HG03064 (cell line): ENCODE data around the gene GPR18.

Source experiments
- ATAC-seq: cut with Tn5 transposase; IDR thresholded peaks from one replicate; pipeline ENCODE4 v1.9.1; 2021; ENCODE audit warnings: low read depth; ENCODE audit not compliant: unreplicated experiment

GPR18 gene

DNA sequence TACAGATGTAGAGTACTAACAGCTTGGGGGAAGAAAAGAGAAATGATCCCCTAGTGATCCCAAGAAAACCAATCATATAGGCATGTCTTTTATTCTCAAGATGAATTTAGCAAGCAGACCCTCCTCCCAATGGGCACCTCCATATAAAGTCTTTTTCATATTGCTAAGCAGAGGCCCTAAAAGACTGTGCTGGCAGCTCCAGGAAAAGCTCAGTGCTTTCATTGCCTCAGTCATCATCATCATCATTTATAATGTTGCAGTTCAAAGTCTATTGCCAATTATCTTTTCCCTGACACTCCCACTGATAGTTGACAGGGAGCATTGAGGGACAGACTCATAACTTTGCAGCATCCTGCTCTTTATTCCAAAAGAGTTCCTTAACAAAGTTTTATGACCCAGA, 36.0 kb upstream of the GPR18 start:
- no peak for ATAC-seq

GRCh38 chr13:99293178-99293577, 35.0 kb upstream of the GPR18 start:
- ATAC-seq: no peak

GRCh38 chr13:99290894-99291293, 32.7 kb upstream of the GPR18 start:
- ATAC-seq: no peak

- no peak for ATAC-seq
Observed at GRCh38 chr13:99289674-99290337, 31.6 kb upstream of the GPR18 start.

DNA sequence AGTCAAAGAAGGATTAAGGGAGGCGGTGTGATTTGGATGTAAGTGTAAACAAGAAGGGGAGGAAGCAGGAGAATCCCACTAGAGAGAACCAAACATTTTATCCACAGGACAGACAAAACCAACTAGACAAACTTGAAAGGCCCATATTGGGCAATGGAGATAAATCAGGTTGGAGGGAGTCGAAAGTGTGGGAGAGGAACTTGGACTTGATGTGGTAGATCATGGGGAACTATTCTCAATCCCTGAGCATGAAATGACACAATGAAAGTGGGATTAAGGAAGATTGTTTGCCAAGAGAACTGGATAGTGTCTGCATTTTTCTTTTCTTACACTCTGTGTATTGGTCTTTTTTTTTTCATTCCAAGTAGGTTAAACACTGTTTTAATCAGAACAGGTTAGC, 31.1 kb upstream of the GPR18 start:
- no peak for ATAC-seq

DNA sequence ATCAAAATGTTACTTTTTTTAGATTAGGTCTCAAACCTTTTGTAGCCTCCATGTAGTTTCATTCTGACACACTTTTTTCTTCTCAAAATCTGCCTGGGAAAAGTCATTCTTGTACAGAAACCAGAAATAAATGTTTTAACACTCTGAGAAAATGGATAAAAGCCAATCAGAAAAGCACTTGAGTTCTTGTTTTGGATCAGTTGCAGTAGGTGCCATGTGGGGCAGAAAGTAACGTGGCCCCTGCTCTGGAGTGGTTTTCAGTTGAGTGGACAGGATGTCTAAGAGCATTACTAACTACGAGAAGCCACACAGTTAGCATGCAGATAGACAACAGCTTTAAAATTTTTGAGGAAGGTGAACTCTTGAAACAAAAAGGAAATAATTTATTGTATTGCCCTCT, 29.9 kb upstream of the GPR18 start:
- ATAC-seq: peak; percentile 80

DNA sequence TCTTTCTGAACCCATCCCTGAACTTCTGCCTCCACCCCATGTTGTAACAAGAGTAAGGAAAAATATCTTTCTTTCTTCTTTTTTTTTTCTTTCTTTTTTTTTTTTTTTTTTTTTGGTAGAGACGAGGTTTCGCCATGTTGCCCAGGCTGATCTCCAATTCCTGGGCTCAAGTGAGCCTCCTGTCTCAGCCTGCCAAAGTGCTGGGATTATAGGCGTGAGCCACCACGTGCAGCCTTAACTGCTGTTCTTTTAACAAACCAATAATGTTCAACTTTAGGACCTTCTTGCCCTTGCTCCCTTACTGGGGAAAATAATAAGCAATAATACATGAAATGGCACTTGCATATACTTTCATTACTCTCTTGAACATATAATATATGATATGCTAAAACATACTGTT, 29.4 kb upstream of the GPR18 start:
- no peak for ATAC-seq

DNA sequence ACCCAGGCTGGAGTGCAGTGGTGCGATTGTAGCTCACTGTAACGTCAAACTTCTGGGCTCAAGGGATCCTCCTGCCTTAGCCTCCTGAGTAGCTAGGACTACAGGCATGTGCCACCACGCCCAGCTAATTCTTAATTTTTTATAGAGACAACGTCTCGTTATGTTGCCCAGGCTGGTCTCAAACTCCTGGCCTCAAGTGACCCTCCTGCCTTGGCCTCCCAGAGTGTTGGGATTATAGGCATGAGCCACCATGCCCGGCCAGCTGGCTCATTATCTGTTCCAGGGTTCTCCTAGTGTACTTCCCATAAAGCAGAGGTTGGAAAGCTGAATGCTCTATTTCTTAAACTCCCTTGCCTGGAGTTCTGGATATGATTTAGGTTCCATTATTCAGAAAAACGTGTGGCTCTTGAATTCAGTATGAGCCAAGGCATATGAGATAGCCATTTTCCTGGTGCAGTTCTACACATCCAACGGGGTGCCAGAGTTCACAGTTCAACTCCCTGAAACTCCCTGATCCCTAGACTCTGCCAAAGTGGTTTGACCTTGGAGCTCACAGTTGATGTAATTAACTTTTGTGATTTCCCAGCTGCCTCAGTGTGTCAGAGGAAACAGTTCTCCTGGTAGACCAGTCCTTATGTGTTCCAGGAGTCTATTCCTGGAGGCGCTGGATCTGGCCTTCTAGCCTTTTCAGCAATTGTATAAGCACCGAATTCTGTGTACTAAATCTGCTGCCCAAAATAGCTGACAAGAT, 27.4 kb upstream of the GPR18 start:
- ATAC-seq: no peak

DNA sequence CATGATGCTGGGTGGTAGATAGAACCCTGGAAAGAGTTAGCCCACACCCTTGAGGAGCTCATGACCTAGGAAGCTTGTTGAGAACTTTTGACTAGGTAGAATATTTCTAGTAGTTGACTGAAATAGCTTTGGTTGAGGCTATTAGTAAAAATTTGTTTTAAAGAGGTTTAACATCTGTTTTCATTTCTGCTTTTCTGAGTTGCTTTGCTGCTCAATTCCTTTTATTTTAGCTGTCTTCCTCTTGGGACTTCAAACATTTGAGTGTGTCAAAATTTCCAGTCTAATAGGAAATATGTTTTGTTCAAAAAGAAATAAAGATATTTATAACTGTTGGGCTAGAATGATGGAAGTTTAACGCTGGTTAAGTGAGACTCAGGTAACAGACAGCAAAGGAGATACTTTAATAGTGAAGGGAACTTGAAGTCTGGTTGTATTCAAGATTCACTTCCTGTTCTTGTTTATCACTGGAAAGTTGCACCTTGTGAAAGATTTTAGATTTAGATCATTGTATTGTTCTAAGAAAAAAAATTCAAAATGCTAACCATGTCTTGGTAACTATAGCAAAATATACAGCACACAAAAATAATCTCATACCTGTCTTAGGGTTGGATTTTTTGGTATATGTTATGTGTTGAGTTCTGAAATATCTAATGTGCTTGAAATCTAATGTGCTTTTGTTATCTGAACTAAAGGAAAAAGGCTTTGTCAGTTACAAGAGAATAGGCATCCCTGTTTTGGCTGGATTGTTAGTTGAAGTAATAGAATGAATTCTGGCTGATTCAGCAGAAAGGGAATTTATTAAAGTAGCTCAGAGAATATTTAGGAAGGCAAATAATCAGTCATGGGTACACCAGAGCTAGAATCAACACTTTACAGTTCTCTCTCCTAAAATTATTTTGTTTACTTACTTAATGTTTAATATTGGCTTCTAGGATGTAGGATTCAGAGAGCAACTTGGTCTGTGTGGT, 24.4 kb upstream of the GPR18 start:
- ATAC-seq: peak; percentile 55

DNA sequence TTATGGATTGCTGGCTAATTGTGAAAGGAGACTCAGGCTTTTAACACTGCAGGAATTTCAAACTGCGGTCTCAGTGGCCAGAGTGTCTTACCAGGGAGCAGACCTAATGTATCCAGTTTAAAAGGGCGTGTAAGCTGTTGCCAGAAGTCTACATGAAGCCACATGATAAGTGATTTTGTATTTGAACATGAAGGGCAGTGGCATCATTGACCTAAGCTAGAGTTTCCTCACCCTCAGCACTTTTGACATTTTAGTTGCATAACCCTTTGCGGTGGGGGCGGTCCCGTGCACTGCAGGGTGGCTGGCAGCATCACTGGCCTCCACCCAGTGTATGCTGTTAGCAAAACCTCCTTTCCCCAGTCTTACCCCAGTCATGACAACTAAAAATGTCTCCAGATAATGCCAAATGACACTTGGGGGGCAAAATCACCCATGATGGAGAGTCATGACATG, 23.7 kb upstream of the GPR18 start:
- ATAC-seq: peak; percentile 56

GRCh38 chr13:99280166-99280565, 22.0 kb upstream of the GPR18 start:
- no peak for ATAC-seq

GRCh38 chr13:99279637-99280036, 21.5 kb upstream of the GPR18 start:
- no peak for ATAC-seq

GRCh38 chr13:99278843-99279242, 20.7 kb upstream of the GPR18 start:
- no peak for ATAC-seq

- no peak for ATAC-seq
Observed at GRCh38 chr13:99278200-99278599, 20.0 kb upstream of the GPR18 start.

- ATAC-seq: no peak
Observed at GRCh38 chr13:99277629-99278028, 19.4 kb upstream of the GPR18 start.

- ATAC-seq: no peak
Observed at GRCh38 chr13:99276706-99277105, 18.5 kb upstream of the GPR18 start.

- ATAC-seq: no peak
Observed at GRCh38 chr13:99275093-99275469, 16.9 kb upstream of the GPR18 start.

DNA sequence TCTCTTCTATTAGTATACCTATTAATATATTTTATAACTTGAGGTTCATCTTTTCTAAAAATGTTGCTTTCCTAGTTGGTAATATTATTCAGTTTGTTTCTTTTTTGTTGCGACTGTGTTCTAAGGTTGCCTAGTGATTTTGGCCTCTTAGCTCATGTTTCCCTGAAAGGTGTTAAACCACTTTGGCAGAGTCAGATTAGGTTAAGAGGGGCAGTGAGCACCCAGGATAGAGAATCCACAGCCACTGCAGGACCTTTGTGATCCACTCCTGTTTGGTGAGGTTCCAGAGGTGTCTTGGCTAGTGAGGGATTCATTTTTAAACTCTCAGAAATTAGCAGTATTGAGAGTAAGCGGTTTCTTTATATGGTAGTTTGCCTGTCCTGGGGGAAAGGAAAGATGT, 14.9 kb upstream of the GPR18 start:
- ATAC-seq: no peak

GRCh38 chr13:99272481-99272880, 14.3 kb upstream of the GPR18 start:
- no peak for ATAC-seq

DNA sequence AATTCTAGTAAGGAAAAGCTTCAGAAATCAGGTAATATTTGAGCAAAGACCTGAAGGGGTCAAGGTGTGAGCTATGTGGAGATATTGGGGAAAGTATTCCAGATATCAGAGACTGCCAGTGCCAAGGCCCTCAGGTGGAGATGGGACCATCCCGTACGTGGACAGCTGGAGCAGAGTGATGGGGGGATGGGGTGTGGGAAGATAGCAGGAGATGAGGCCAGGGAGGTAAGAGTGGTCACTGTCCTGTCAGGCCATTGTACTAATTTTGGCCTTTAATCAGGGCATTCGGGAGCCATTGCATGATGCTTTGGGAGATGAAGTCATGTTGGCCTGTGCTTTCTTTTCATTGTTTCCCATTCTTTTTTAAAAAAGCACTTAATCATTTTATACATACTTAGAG, 13.1 kb upstream of the GPR18 start:
- ATAC-seq: no peak

- no peak for ATAC-seq
Observed at GRCh38 chr13:99270518-99270917, 12.3 kb upstream of the GPR18 start.
